ENCODE measurements around the gene CTNNA1.

GRCh38 chr5:138711811-138712210, 41.4 kb upstream of the CTNNA1 start:
- TF ChIP-seq CTCF (optimal IDR thresholded peaks at IDR 0.05 in 1 of 3, IDR thresholded peaks at IDR 0.05 in 1 of 3, conservative IDR thresholded peaks at IDR 0.05 in 1 of 3; ENCODE audit: extremely low read depth in 1 of 3, insufficient read depth in 2 of 3, low read length in 3 of 3) (no peak), EZH2 (IDR thresholded peaks at IDR 0.05; ENCODE audit: low read length) (no peak)

All from keratinocyte (primary cell).